Ramos (cell line): ENCODE results near the gene ZBED6.
"Not testable (repeated sequence)": the region's sequence is repeated elsewhere in the genome, so short reads cannot be mapped to it uniquely, and the experiment has no call there.

Experiments
- in situ Hi-C: fragments of 300-500 bp; cut with MboI; formaldehyde crosslinking; loops from one replicate; pipeline ENCODE4 v1.14.3; 2022; ENCODE audit warnings: low sequenced_read_pairs; ENCODE audit not compliant: unreplicated experiment

The ZBED6 gene

GRCh38 chr1:203829247-203829646 is 33.8 kb downstream of the ZBED6 start:
- in situ Hi-C loops, result not testable (repeated sequence)

GRCh38 chr1:203835476-203835875 is 40.1 kb downstream of the ZBED6 start:
- in situ Hi-C loops, result no loop called here

GRCh38 chr1:203839081-203839480 is 43.7 kb downstream of the ZBED6 start:
- in situ Hi-C loops, result no loop called here

- in situ Hi-C loops, result no loop called here
Observed at GRCh38 chr1:203840208-203840808, 44.9 kb downstream of the ZBED6 start.

GRCh38 chr1:203842559-203842876 is 47.1 kb downstream of the ZBED6 start:
- in situ Hi-C loops, result no loop called here

- in situ Hi-C loops, result no loop called here
Observed at GRCh38 chr1:203843435-203843834, 48.0 kb downstream of the ZBED6 start.
